HG03097 (cell line): ENCODE measurements around the gene KIF1C.

Source experiments
- ATAC-seq: cut with Tn5 transposase; IDR thresholded peaks from one replicate; pipeline ENCODE4 v1.9.1; 2021; ENCODE audit not compliant: unreplicated experiment, low FRiP score

The KIF1C gene

DNA sequence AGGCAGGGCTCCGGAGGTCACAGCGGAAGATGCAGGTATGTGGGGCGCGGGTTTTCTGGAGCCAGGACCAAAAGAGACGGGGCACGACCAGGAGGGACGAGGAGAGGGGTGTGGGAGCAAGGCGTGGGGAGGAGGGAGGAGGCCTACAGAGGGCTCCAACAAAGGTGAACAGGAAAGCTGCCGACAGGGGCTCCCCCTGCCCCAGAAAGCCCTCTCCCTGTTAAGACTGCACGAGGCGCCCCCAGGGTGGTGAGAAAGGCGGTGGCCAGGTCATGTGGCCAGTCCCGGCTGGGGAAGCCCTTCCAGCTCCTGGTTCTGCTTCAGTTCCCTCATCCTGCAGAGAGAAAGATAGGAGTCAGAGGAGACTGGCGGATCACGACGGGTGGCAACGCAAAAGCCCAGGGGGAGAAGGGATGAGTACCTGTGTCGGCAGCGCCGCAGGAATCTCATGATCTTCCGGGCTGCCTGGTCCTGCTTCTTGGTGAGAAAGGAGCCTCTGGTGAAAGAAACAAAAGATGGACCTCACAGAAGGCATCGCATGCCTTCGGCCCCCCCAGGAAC, 29.2 kb upstream of the KIF1C start:
- no peak for ATAC-seq

GRCh38 chr17:4969047-4969550, 28.7 kb upstream of the KIF1C start:
- ATAC-seq, result no peak

DNA sequence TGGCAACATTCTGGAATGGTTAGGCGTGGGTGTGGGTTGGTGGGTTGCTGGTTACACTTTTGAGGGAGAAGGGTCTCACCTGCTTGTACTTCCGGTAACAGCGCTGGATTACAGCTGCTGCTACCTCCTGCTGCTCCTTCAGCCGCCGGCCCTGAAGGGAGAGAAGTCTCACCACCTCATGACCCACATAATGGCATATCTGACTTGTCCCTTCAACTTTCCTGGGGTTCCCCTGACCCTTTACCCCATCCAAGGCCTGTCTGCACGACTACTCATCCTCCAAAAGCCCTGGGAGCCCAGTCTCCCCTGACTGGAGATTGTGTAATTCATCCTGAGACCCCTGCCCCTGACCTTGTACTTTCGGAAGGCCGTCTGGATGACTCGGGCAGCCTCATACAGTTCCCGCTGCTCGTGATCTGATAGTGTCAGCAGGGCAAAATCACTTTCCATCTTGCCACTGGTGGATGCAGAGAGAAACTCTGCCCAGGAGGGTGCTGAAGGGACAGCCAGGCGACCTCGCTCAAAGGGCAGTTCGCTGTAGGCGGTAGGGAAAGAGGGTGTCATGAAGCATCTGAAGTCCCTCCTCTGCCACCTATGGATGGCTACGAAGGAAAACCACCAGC, 28.1 kb upstream of the KIF1C start:
- no peak for ATAC-seq

DNA sequence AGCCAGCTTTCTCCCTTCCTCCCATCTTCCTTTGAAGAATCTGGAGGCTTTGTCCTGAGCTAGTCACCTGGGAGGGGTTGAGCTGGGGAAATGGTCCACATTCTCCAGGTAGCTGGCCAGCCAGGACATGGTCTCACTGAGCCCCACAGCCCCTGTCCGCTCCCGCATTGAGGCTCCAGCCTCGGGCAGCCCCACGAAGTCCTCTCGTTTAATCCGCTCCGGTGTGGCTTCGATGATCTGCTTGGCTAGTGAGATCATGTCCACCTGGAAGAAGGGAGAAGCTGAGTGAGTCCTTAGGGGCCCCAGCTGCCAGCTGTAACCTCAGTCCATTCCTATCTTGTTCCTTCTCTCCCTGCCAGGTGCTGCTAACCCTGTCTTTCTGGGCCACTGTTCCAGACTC, 27.5 kb upstream of the KIF1C start:
- ATAC-seq, result no peak

DNA sequence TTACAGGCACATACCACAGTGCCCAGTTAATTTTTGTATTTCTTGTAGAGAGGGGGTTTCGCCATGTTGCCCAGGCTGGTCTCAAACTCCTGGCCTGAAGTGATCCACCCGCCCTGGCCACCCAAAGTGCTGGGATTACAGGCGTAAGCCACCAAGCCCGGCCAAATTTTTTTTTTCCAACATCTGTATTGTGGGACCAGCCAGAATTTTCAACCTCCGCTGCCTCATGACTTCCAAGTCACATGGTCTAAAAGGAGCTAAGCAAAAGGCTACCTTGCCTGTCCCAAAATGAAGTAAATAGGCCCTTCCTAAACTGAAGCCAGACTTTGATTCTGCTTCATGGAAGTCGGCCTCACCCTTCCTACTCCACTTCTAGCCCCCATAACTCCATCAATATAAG, 25.9 kb upstream of the KIF1C start:
- ATAC-seq, result no peak

- no peak for ATAC-seq
Observed at GRCh38 chr17:4972322-4972721, 25.4 kb upstream of the KIF1C start.

DNA sequence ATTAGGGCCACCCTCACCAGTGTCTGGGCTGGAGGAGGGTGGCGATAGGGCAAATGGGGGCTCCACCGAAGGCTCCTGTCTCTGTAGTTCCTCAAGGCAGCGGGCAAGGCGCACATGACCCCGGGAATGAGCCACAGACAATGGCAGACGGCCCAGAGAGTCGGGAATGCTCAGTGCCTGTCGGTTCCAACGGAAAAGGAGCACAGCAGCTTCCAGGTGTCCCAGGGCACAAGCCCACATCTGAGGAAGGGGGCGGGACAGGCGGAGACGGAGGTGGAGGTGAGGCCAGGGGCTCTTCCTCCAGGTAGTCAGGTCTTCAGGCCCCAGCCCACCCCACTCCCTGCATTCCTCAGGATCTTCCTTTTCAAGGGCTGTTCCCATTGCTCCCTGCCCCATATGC, 25.0 kb upstream of the KIF1C start:
- no peak for ATAC-seq

GRCh38 chr17:4973256-4974114, 24.3 kb upstream of the KIF1C start:
- ATAC-seq, result no peak

DNA sequence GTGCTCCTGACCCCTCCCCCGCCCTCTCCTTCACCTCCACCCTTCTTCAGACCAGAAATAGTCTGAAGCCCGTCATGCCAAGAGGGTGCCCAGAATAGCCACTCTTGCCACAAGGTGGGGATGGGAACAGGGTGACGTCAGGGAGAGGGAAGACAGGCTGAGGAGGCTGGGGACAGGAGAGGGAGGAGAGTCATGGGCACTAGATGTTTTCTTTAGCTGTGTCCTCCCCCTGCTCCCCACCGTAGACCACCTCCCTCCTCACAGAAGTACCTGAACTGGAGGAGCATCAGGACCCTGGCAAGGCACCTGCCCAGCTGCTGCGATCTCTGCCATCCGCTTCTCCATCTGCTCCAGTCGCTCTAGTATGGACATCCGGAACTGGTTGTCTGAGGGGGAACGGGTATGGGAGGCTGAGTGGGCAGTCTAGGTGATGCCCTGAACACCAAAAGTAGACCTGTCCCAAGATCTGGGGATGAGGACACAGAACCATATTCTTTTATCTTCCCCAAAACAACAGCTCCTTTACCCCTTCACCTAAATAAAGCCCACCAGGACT, 23.6 kb upstream of the KIF1C start:
- ATAC-seq, result no peak

DNA sequence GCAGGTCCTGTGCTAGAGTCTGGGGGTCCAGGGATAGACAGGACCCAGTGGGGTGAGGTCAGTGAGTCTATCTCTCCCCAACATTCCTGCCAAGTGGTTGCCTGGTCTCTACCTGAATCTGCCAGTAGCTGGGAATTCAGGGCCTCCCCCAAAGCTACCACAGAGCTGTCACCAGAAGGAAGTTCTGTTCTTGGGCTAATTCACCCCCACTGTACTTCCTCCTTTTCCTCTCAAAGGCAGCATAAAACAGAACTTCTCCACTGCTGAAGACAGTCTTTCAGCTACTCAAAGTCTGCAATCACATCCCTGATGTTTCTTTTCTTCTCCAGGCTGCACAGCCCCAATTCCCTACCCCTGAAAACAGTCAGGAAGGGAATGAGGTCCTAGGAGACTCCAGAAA, 19.0 kb upstream of the KIF1C start:
- ATAC-seq, result no peak

DNA sequence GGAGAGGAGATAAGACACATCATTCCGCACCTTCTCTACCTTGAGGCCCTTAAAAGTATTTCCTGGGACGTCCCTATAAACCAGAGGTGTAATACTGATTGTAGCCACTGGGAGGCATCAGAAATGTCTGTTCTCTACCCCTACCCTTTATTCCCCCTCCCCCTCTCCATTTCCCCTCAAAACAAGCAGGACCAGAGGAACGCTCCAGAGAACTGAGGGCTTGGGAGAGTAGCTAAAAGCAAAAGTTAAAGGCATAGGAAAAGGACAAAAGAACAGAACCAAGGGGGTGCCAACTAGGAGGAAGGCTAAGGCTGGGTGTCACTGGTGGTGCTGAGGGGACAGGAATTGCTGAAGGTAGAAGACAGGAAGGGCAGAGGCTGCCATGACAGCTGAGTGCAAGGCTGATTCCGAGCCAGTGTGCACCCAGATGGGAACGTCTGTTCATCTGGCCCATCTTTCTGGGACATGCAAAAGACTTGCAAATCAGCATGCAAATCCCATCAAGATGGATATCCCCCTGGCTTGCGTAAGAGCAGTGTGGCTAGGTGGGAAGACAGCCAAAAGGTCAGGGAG, 17.0 kb upstream of the KIF1C start:
- no peak for ATAC-seq

GRCh38 chr17:4982305-4982704, 15.4 kb upstream of the KIF1C start:
- no peak for ATAC-seq

DNA sequence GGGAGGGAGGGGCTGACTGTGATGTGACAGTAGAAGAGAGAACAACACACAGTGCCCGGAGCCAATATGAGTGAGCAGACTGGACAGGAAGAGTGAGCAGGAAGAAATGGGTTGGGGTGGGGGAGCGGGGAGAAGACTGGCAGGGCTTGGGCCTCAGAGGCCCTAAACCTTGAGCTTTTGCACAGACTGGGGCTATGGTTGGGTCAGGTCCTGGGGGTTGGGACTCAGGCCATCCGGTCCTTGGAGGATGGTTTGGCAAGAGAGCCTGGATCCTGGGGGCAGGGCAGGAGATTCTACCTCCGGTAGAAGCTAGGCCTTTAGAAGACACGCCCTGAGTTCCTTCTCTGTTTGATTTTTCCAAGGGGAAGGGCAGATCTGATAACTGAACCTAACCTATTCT, 11.3 kb upstream of the KIF1C start:
- no peak for ATAC-seq

DNA sequence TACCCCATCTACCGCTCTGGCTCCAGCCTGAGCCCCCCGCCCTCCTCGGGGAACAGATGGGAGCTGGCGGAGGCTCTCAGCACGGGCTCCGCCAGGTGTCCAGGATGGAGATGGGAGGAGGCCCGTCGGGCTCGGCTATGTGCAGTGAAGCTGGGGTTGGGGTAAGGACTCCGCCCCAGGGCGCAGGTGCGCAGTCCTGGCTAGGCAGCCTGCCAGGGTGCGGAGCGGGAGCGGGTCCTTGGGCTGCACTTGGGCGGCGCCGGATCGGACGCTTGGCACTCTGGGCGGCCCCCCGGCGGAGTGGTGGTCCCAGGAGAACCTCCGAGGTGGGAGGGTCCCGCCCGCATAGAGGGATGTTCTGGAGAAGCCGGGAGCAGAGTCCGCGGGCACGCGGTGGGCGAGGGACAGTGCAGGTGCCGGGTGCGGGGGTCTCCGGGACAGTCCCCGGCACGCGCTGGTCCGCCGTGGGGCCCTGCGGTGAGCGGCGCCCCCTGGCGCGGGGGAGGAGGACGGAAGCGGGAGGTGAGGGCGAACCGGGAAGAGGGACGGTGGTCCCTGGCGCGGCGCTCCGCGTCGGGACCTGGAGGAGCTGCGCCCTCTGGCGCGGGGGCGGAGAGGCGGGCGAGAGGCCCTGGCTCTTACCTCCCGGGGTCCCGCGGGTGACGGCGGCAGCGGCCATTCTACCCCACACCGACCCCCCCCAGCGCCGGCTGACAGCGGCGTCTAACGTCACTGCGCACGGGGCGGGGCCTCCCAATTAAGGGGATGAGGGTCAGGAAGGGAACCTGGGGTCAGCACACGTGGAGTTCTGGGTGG, 10.6 kb upstream of the KIF1C start, which contains the start of gene CAMTA2:
Gene CAMTA2 (minus strand): TSS at position 725 of the 816 bp plus-strand sequence. CDS start 1,453 bp downstream, outside the sequence.
- ATAC-seq, result peak; percentile 46

GRCh38 chr17:4987767-4988567, 9.8 kb upstream of the KIF1C start:
- ATAC-seq, result peak; percentile 11

DNA sequence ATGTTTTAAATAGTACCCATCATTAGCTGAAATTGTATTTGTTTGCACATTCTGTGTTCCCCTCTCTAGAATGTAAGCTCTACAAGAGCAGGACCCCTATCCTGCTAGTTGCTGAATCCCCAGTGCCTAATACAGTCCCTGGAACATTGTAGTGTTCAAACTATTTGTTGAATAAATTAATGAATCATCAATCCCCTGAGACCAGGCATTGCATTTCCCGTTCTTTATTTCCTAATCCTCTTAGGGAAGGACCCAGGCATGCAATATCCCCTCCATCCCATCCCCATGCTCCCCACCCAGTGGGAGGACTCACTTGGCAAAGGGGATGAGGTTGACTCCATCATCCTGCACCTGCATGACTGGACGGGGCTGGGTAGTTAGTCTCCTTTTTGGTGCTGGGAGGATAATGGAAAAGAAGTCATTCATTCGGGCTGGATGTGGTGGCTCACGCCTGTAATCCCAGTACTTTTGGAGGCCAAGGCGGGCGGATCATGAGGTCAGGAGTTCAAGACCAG, 3.6 kb upstream of the KIF1C start:
- no peak for ATAC-seq

DNA sequence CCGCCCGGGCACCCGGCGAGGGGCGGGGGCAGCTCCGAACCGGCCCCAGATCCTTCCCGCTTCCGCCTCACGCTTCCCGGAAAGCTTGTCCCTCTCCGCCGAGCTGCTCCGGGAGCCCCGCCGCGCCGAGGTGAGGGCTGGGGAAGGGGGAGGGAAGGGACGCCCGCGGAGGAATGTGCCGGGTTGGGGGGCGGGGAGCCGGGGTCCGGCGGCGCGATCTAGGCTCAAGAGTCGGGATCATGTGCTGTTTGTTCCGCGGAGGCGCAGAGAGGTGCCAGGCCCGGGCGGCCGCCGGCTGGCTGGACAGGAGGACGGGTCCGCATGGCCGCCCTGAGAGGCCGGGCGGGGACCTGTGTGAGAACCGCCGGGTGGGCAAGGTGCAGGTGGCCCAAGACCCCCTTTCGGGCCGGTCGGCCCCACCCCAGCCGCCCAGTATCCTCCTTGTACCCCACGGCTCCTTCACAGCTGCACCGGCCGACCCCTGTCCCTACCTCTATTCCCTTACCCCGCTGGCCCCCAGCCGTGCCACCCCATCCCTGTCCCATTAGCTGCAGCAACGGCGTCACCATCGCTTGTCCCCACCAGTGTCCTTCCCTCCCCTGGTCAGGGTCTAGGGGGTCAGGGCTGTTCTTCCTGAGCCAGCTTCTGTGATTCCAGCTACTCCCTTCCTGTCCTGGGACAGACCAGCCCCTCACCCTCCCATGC, 429 bp downstream of the KIF1C start:
- ATAC-seq, result peak; percentile 10

GRCh38 chr17:4998732-4999429, 1.1 kb downstream of the KIF1C start:
- no peak for ATAC-seq
